D341Med (cell line): ENCODE data around the gene MTA1.

ENCODE experiments used
- DNase-seq: peaks from one replicate; pipeline ENCODE4 v3.0.0; 2012; ENCODE audit warnings: low spot score

MTA1 gene

DNA sequence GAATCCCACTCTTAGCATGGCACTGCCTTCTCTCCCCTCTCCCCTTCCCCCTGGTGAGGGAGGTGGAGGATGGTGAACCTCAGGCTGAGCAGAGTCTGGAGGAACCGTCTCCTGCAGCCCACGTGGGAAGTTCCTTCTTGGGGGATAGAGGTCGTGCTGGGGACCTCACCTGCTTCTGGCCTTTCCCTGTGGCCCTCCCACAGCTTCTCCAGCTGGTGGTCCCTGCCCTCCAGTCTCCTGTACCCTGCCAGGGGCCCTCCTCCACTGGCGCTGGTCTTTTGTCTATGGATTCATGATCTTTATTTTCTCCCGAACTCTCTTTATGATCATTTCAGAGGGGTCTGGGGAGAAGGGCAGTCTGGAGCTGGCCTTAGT lies 9.0 kb upstream of the MTA1 start:
- DNase-seq, result peak; percentile 28

DNA sequence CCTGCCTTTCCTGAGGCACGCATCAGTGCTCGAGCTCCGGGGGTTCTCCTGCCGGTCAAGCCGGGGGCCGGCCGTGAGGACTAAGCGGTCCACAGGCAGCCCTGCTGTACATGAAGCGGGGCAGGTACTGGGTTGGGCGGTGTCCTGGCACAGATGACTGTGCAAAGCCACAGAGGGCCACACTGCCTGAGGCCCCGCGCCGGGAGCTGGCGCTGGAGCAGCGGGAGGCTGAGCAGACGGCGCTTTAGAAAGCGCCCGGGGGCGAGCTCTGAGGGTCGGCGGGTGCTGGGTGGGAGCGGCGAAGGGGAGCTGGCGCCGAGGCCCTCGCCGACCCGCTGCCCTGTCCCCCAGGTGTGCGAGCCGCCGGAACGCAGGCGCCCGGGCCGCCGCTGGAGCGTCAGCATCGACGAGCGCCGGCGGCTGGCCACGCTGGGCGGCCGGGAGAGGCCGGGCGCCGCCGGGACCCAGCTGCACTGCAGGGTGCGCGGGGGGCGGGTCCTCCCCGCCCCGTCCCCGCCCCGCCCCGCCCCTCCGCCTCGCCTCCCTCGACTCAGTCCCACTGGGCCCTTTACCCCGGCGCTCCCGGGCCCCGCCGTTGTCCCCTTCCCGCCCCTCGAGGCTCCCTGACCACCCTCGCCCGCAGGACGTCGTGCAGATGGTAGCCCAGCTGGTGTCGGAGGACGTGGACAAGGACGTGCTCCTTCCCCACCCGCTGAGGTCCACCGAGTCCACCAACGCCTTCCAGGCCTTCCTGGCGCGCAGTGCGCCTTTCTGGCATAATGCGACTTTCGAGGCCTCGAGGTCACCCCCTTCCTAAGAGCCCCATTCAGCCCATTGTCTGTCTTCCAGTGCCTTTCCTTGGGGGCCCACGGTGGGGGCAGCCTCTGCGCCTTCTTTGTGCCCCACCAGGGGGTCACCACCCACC lies 8.3 kb upstream of the MTA1 start:
- peak; percentile 93 for DNase-seq

DNA sequence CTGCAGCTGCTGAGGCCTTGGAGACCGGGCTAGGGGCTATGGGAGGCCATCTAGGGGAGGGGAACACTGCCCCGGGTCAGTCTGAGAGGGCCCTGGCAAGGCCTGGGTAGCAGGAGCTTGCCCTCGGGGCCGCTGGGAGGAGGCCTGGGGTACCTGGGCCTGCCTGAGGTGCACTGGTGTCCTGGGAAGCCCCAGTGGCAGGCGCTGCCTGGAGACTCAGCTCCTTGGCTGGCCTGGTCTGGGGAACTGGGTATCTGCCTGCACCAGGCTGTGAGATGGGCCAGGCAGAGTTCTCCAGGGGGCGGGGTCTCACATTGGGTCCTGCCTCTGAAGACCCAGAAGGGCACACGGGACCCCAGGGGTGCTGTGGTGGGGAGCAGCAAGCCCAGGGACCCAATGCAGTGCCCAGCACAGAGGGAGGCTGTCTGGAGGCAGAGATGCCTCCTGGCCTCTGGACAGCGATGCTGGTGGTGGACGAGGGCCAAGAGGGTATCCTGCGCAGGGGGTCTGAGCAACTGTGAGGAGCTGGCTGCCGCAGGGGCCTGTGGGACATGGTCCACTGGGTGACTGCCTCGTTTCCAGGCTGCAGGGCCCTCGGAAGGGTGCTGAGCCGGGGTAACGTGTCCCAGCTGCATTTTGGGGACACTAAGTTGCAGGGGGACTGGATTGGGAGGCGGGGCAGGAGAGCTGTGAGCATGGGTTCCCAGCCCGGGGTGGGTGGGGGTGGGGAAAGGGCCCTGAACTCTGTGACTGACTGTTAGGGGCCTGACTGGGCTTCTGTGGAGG lies 7.4 kb upstream of the MTA1 start:
- DNase-seq, result peak; percentile 39

- DNase-seq, result peak; percentile 21
Observed at GRCh38 chr14:105412771-105413543, 6.7 kb upstream of the MTA1 start.

- peak; percentile 18 for DNase-seq
Observed at GRCh38 chr14:105413544-105413886, 6.1 kb upstream of the MTA1 start.

GRCh38 chr14:105414456-105415371 lies 4.9 kb upstream of the MTA1 start:
- DNase-seq, result peak; percentile 93

DNA sequence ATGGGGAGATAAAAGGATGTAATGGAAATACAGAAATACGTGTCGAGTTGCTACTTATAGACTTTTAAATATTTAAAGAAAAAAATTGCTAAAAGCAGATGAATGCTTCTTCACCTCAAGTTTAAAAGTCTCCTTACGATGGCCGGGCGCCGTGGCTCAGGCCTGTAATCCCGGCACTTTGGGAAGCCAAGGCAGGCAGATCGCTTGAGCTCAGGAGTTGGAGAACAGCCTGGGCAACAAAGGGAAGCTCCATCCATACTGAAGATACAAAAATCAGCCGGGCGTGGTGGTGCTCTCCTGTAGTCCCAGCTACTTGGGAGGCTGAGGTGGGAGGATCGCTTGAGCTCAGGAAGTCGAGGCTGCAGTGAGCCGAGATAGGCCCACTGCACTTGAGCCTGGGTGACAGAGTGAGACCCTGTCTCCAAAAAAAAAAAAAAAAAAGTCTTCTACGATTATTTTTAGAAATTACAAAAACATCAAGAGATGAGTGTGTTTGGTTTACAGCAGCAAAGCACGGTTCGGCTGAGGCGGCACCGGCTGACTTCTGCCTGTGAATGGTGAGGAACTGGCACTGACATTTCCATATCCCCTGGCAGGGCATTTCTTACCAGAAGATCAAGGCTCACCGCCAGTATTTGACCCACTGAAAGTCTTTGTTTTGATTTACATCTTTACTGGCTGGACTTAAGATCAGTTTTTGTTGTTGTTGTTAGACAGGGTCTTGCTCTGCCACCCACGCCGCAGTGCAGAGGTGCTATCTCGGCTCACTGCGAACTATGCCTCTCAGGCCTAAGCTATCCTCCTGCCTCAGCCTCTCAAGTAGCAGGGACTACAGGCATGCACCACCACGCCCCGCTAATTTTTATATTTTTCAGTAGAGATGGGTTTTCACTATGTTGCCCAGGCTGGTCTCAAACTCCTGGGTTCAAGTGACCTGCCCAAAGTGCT lies 3.9 kb upstream of the MTA1 start:
- DNase-seq, result no peak

- DNase-seq, result no peak
Observed at GRCh38 chr14:105416671-105417070, 3.0 kb upstream of the MTA1 start.

- no peak for DNase-seq
Observed at GRCh38 chr14:105417690-105418121, 1.9 kb upstream of the MTA1 start.

DNA sequence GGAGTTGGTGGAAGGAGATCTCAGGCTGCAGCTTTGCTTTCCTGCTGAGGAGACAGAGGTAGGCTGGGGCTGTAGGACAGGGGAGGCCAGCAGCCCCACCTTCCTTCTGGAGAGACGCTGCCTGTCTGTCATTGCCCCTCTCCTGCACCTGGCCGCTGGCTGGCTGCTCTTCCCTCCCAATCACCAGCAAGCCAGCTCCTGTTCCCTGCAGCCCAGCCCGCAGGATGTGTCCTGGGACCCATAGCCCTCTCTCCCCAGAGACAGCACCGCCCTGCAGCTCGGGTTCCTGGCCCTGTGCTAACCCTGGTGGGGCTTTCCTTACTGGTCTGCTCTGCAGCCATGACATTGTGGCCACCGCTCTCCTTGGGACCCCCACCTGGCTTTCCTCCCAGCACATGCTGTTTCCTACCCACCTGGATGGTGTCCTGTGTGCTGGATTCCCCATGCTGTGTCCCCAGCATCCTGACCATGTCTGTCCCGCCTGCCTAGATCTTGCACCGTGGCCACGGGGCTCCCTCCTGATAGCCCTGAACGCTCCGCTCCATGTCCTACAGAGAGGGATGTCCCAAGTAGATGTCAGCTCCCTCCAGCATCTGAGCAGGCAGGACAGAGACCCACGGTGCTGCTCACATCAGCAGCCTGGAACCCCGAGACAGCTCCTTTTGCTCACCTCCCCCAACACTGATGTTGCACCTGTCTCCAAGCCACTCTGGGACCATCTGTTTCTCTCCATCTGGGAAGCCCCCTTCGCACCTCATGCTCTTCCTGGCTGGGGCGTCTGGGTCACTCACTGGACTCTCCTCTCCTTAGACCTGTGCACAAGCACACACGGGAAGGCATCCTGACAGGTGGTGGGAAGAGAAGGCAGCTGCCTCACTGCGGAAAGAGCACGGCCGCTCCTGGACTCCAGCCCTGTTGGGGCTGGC lies 1.1 kb upstream of the MTA1 start:
- DNase-seq, result no peak

DNA sequence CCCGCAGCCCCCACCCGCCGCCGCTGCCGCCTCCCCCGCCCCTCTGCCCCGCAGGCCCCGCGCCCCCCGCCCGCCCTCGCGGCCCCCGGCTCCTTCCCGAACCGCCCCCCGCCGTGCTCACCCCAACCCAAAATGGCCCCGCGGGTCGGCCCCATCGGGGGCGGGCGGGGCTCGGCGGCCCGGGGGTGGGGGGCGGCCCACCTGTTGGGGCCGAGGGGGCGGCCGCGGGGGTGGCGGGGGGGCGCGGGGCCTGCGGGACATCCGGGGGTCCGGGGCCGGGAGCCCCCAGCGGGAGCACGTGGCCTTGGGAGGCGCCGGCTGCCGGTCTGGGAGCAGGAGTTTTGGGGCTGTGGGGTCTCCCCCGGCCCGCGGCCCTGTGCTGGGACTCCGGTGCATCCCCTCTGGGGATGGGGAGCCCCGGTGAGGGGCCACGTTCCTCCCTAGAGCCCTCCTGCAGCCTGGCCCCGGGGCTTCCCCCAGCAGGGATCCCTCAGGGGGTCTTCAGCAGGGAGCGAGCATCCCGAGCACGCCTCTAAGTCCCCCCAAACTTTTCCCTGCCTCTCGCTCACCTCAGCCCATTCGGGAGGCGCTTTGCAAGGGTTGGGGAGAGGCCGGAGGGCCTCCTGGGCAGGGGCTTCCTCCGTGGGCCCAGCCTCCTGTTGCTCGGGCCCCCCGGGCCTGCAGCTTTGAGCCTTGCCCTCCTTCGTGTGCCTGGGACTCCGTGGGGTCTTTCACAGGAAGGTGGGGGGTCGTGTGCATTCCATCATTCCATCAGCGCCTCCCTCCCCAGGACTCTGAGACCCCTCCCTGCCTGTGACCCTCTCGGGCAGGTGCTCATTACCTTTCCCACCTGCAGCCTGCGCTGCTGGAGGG lies 710 bp downstream of the MTA1 start:
- DNase-seq, result no peak

DNA sequence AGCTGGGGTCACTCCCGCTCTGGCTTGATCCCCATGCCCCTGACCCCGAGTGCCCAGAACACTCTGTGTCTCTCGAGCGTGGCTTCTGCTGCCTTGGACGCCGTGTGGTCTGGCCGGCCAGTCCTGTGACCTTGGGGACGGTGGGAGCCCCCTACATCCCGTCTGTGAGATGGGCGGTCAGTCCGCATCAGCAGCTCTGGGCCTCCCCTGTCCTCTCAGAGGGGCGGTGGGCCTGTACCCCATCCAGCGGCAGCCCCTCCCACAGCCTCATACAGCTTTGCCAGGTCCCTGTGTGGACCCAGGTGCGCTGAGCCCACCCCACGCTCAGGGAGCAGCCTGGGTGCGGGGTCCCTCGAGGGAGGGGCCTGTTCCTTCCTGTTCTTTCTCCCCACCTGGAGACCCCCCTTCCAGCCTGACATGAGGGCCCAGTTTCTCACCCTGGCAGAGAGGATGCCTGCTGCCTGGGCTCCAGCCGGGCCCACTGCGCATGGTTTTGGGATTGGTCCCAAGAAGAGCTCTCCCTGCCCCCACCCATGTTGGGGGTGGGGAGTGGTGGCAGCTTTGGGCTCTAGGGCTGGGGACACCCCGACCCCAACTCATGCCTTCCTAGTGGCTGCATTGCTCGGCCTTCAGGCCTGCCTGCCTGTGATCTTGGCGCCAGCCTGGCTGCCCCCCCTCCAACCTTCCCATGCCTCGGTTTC lies 1.5 kb downstream of the MTA1 start:
- peak; percentile 52 for DNase-seq

GRCh38 chr14:105421723-105422615 lies 2.3 kb downstream of the MTA1 start:
- DNase-seq, result peak; percentile 39

GRCh38 chr14:105422695-105423487 lies 3.3 kb downstream of the MTA1 start:
- DNase-seq, result no peak

GRCh38 chr14:105423488-105424195 lies 4.0 kb downstream of the MTA1 start:
- no peak for DNase-seq
